GM19463 (cell line): Measurements from ENCODE around the gene C4B.

Experiments used
- ATAC-seq: cut with Tn5 transposase; IDR thresholded peaks from one replicate; pipeline ENCODE4 v1.9.1; 2021; ENCODE audit warnings: mild to moderate bottlenecking, moderate library complexity; ENCODE audit not compliant: unreplicated experiment

Gene C4B

GRCh38 chr6:32079566-32080290, 65.1 kb downstream of the C4B start:
- ATAC-seq: no peak

GRCh38 chr6:32081168-32081990, 66.8 kb downstream of the C4B start:
- ATAC-seq: no peak

GRCh38 chr6:32082478-32082877, 67.9 kb downstream of the C4B start:
- ATAC-seq: no peak

- no peak for ATAC-seq
These were observed 68.3 kb downstream of the C4B start for GRCh38 chr6:32082935-32083334.

- ATAC-seq: no peak
These were observed 69.5 kb downstream of the C4B start for GRCh38 chr6:32083812-32084768.

GRCh38 chr6:32084780-32085179, 70.2 kb downstream of the C4B start:
- no peak for ATAC-seq
